Measurements from ENCODE around the gene ARPP21.

Gene ARPP21

DNA sequence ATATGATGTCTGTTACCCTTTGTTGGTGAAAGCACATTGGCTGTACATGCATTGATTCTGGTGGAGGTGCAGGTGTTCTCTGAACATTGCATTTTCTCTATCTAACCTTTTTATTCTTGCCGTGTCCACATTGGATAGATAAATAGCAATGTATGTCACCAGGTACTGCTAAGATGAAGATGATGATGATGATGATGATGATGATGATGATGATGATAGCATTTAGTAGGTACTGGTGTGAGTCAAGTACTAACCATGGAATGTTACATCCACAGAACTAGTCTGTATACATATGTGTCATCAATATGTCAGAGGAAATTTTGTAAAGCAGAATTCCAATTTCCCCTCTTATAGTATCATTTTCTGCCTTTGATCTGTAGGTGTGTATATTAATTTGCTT, 36.3 kb downstream of the ARPP21 start:
- no peak for DNase-seq (ENCODE audit: low read depth)

DNA sequence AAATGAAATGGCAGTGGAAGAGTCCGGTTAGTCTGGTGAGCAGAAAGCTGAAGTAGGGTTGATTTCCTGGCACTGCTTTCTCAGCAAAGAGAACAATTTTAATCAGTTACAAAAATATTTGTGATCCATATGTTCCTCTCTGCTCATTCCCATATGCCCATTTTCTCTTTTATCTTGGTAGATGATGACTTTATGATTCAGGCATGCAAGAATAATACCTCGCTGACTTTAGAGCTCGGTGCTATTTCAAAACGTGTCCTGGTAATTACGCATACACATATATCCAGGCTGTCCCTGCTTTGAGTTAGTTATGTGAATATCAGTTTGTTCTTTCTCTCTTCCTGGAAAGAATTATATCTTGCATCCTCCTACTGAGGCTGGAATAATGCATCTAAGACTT, 38.5 kb downstream of the ARPP21 start:
- no peak for DNase-seq (ENCODE audit: low read depth)

DNA sequence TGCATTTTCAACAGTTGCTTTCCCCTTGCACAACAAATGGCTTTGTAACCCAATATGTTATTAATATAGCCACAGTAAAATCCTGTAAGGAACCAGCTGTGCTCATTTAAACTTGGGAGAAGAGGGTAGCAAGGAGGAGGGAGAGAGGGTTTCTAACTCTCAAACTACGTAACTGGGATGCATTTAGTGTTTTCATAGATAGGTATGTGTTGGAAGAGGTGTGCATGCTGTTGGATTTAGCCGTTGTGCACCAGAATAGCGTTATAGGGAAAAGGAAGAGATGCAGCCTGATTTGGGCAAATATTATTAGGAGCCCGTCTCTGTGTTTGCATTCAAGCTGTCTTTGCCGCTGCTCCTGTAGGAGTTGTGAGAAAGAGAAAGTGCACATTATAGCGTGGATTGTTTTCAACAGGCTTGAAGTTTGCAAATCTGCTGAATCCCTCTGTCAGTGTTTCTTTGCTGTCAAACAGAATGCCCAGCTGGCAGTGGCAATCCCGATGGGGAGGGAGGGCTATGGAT, 39.4 kb downstream of the ARPP21 start:
- DNase-seq (ENCODE audit: low read depth), result no peak

DNA sequence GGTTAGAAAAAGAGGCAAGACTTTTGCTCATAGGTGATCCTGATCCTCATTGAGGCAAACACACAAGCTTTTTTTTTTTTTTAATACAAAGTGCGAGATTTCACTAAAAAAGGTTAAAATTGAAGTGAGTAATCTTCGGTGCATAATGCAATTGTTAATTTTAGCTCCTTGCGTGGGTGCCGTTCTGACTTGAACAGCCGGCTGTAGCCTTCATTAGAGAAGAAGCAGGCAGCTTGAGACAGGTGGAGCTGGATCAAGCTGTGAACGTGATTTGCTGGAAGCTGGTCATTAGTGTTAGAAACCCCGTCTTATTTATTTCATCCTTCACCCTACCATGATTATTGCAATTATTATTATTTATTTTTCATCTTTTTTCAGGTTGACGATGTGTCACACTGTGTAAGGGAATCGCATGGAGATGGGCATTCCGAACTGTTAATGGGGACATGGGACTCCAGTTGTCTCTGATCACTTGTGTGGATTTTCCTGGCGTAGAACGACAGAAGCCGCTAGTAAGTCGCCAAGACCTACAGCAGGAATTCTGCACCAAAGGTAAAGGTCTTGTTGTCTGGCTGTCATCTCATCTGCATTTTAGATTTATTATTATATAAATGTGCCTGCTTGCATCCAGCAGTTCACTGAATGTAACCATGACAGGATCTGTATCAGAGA, 40.2 kb downstream of the ARPP21 start:
- DNase-seq (ENCODE audit: low read depth), result no peak

DNA sequence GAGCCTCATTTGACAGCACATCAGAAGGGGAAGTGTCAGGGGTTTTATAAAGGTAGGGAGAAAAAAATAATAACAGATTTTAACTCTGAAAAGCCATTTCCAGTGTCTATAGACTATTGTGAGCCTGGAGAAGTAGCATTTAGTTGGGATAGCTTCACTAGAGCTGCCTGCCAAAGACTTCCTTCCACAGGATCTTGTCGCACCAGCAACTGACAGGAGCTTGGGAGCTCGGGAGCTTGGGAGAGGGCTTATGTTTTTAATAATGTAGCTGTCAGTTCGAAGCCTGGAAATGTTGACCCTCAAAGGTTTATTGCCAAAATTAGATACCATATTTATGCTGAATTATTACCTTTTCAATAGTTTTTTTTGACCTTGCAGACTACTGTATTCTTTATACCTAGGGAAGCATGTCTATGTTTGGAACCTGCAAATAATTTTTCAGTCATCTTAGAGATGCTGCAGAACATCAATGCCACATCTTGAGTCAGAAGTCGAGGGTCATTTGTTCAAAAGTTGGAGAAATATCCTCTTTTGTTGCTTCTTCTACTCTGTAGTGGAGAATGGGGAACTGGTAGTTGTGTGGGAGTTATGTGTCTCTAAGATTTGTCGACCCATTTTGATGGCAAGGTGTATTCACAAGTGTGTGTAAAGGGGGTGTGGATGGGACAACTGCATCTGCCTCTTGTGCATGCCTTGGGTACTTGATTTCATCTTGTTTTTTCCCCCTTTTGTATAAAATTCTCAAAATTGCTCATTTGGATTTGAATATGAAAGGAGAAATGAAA, 41.7 kb downstream of the ARPP21 start:
- DNase-seq (ENCODE audit: low read depth), result no peak

DNA sequence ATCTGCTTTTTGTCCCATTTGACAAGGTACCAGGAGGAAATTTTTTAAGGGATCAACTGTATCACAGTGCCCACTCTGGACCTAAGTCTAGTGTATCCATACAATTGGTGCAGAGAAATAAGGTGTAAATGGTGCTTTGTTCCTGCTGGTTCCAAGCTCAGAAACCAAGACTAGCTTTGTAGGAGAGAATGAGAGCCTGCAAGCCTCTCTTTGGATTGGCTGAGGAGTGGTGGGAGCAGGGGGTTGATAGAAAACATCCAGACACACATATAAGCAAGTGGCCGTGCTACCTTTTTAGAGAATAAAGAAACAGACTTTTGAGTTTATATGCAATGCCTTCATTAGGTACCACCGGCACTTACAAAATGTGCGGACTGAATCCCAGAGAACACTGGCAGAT, 45.8 kb downstream of the ARPP21 start:
- DNase-seq (ENCODE audit: low read depth), result no peak

DNA sequence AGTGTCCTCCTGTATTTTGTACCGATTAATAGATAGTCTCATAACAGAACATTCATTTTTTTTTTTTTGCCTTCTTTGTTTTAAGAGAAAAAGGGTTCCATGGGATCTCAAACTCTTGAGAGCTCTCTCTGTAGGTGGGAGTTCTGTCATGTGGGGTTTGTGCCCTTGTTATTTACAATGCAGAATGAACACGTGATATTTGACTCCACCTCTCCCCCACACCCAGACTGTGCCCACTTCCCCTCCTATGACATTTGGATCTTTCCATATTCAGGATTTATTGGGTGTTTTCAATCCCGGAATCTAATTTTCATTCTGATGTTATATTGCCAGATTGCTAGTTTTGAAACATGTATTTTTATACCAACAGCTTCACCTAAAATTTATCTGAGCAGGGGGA, 49.5 kb downstream of the ARPP21 start:
- no peak for DNase-seq (ENCODE audit: low read depth)

DNA sequence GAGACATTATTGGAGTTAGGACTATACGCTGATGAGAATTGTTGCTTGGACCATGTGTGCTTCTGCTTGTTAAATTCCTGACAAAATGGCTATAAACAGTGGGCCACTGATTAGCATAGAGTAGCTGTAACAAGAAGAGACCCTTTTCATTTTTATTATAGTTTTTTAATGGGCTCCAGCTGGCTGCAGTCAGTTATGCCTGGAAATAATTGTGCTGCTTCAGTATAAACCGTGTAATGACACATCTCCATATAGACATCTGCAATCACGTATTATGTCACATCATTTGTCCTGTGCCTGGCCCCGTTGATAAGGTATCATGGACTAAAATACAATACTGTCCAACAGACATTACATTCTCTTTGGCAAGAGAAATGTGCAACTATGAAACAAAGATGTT, 50.9 kb downstream of the ARPP21 start:
- no peak for DNase-seq (ENCODE audit: low read depth)

DNA sequence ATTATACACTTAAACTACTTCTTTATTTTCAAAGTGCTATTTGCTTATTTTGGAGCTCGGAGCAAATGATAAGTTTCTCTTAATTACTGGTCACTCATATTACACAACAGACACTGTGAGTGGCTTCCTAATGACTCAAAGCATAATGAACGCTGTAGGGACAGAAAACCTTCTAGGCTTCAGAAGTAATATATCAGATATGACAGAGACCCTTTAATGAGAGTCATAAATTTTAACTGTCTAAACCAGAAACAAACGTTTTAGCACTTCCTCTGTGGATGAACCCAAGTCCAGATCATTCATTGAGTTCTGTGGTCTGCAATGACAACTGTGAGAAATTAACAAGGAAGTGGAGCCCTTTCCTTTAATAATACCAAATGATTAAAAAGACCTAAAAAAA, 66.6 kb downstream of the ARPP21 start:
- no peak for DNase-seq (ENCODE audit: low read depth)

DNA sequence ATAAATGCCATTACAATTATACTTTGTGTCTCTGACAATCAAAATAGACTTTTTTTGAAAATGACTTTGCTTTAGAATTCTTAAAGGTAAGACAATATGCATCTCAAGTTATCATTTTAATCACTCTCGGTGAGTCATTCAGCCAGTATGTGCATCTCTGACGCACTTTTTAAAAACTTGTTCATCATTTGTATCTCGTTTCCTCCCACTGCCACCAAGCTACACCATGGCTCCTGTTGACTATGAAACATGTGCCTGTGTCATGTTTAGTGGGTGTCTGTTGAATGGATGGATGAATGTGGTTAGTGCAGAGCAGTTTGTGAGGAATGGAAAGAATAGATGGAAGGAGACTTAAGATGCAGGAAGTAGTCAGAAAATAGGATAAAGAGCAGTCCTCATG, 68.6 kb downstream of the ARPP21 start:
- no peak for DNase-seq (ENCODE audit: low read depth)

DNA sequence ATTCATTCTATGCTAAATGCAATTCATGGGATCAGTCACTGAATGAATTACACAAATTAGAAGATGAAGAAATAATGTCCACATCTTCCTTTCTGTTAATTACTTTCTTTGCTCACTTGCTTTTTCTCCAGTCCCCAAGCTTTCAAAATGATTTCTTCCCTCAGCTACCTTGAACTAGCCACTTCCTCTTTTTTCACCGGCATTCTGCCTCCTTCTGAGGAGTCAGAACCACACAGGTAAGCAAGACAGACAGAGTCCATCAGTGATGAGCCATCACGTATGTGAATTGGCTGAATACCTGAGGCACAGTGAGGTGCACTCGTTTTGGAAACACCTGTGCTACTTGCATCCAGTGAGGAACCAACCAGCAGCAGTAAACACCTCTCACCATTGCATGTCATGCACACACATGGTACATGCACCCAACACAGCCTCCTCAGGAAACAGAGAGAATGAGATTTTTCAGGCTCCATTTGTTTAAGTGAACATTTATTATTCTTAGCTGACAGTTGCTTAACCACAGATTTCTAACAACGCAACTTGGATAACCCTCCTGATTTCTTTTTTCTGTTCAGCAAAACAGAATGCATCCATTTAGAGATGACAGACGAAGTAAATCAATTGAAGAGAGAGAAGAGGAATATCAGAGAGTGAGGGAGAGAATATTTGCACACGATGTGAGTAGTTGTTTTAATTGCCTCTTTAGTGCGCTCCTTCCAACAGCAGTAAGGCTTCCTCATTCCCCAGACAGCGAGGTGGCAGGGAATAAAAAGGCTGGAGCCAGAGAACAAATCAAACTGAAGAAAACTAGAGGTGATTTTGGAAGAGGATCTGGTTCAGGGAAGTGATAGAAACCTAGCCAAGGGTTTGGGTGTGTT, 69.3 kb downstream of the ARPP21 start:
- DNase-seq (ENCODE audit: low read depth), result no peak

DNA sequence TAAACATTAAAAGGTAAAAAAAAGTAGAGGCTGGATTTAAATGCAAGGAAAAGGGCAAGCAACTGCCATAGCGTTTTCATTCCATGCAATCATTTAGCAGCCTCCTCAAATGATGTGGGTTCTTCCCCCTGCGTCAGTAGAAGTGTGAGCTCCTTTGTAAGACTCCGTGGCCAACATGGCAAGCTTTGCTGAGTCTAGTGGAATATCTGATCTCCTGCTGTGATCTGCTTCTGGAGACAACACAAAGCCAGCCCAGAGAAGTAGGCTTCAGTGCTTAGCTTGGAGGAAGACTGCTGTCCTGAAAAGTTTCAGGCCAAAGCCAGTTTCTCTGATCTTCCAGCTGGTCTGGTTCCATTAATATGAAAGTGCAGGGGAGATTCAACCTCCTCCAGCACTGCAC, 70.4 kb downstream of the ARPP21 start:
- DNase-seq (ENCODE audit: low read depth), result no peak

DNA sequence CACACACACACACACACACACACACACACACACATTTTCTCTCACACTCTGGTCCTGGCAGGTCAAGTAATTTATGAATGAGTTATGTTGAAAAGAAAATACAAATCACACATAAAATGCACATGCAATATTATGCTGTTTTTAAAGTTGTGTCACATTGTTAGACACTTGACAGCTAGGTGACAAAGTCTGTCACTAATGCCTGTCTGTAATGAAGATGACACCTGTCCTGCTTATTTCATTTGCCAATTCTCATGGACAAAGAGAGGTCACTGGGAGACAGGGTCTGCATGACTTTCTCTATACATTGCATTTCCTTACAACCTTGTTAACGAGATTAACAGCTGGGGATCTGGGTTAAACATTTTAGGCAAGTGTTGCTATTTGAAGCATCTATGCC, 71.2 kb downstream of the ARPP21 start:
- DNase-seq (ENCODE audit: low read depth), result no peak

DNA sequence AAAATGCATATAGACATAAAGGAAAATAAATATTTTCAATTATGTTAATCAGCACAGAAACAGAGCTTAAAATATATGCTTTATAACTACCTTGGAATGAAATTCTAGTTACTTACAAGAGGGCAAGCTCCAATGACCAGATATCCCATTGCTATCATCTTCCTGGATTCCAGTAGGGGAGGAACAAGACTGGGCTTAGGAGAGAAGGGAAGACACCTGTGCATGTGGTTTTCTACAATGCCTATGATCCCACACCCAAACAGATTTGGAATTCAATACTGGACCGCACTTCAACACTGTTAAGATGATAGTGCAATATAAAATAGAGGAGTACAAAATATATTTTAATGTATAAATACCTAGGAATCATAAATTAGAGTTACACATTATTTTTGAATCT, 79.6 kb downstream of the ARPP21 start:
- DNase-seq (ENCODE audit: low read depth), result no peak

DNA sequence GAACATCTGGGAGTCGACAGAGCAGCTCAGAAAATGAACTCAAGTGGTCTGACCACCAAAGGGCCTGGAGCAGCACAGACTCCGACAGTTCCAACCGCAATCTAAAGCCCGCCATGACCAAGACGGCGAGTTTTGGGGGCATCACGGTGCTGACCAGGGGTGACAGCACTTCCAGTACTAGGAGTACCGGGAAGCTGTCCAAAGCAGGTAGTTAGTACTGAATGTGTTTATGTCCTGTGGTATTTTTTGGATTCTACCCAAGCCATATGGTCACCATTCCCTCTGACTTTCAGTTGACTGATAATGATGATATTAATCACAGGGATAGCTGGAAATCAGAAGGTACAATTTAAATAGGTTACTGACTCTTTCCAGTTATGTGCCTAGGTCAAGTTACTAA, 82.3 kb downstream of the ARPP21 start:
- no peak for DNase-seq (ENCODE audit: low read depth)

DNA sequence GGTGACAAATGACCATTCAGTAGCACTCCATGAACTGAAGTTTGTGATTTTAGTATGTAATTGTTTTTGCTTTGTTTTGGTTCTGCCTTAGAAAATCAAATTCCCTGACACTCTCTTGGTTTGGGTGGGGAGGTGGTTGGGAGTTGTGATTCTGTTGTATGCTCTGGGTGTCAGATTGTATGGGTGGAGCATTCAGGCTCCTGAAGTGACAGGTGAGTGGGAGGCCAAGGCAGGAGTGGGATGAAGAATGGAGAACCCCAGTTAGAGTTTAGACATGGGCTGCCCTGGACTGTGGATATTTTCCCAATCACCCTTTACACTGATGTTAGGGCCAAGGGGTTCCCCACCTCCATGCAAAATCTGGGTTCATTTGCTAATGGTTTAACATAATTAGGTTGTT, 83.6 kb downstream of the ARPP21 start:
- DNase-seq (ENCODE audit: low read depth), result no peak

DNA sequence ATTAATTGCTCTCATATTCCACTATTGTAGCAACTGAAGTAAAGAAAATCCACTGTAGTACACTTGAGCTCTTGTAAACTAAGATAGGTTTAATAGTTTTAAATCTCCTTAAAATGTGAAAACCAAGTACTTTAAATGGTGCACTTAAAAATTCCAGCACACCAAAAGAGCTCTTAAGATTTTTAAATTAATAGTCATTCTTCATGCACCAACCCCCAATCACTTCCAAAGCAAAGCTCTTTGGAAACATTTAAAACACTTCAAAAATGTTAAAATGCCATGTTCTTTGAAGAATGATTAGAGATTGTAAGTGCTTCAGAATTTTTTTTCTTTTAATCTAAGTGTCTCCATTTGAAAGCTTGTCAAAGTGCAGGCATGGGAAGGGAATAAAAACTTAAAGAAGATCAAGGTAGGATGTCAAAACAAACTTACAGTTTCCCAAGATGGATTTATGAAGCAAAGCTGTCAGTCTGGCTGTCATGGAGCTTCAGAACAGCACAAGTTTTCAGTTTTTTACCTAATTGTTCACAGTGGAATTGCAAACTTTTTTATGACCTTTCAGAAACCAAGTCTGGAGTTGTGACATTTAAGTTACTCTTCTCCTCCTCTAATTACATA, 84.3 kb downstream of the ARPP21 start:
- no peak for DNase-seq (ENCODE audit: low read depth)

DNA sequence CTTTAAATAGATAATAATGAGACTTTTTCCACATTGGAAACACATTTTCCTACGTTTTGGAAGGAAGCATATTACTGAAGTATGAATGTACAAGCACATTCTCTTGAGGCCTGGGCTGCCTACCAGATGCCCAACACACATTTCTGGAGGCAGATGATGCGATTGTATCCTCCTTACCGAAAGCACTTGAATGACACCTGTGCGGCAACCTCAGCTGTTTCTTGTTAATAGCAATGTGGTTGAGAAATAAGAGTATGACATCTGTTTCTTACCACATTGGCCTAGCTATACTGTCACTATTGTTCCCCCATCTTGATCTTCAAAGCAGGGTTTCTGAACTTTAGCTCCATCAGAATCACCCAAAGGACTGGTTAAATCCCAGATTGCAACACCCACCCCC, 84.8 kb downstream of the ARPP21 start:
- DNase-seq (ENCODE audit: low read depth), result no peak

DNA sequence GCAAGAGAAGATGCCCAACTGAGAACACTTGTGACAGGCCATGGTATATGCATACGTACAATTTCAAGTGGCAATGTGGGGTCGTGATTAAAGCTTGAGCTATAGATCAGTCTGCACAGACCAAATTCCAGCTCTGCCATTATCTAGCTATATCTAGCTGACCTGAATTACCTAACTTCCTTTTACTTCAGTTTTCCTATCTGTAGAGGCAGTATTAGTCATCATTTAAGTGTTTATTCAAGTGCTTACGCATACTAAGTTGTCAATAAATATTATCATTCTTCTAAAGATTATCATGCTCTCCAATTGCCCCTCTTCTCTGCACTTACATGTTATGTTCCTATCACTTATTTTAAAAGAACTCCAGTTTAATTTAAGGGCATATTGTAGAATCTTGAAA, 87.9 kb downstream of the ARPP21 start:
- no peak for DNase-seq (ENCODE audit: low read depth)

DNA sequence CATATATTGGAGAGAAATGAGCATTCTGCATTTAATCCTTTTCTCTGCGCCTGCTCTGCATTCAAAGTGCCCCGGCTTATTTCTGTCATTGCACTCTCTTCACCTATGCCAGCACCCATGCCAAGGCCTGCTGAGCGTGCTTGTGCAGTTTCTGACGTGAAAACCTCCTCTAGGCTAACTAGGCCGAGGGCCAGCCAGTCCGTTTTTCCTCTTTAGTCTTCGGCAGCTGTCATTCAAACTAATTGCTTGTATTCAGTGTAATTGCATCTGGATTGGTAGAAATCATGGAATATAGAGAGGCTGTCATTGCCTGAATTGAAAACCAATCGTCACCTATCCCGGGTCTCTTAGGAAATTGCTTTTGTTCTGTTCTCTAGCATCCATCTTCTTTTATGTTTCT, 94.0 kb downstream of the ARPP21 start:
- no peak for DNase-seq (ENCODE audit: low read depth)

DNA sequence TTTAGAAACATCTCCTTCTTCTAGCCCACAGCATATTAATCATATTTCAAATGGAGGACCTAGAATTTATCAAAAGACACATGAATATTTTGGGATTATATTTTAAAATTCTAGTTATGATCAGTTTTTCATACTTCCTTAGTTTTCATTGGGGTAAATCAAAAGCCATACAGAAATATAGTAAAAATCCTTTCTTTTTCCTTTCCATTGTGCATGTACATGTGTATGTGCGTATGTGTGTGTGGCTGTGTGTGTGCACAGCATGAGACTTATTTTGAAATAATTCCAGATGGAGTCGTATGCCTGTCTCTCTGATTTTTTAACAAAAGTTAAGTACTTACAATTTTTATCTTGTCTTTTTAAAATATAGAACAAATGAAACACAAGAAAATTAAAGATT, 94.5 kb downstream of the ARPP21 start:
- DNase-seq (ENCODE audit: low read depth), result no peak

DNA sequence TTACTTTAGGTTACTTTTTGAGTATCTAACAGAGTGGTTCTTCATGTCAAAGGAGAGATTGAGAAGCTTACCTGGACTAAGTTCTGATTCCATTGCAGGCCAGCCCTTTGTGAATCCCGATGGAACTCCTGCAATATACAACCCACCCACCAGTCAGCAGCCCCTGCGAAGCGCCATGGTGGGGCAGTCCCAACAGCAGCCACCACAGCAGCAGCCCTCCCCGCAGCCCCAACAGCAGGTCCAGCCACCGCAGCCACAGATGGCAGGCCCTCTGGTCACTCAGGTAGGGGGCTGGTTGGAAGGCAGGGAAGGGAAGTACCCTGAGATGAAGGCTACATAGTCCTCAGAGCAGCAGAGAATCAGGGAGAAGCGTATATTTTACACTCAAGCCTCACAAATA, 97.8 kb downstream of the ARPP21 start:
- DNase-seq (ENCODE audit: low read depth), result no peak
